IMR-90 (cell line): ENCODE measurements around the gene GARIN5A.

Experiments used
- RAD21 ChIP-seq: IDR thresholded peaks from 2 replicates; pipeline ENCODE4 v1.6.1; 2012; ENCODE audit warnings: low read length, improper control_type of control experiment
- USF2 ChIP-seq: fragments of 150-350 bp; IDR thresholded peaks from 2 replicates; pipeline ENCODE4 v1.6.1; 2017; ENCODE audit warnings: mild to moderate bottlenecking, antibody characterized with exemption, low read length, low read depth

GRCh38 chr19:50512112-50512998, 35.7 kb upstream of the GARIN5A start:
- no peak for TF ChIP-seq USF2
- TF ChIP-seq RAD21: no peak
